ENCODE measurements around the gene OR2T1. TPM values are rescaled to one million over a fixed set of nuclear protein-coding genes. Genes with fewer than 3 reads are reported as not detected.

Gene OR2T1, protein sequence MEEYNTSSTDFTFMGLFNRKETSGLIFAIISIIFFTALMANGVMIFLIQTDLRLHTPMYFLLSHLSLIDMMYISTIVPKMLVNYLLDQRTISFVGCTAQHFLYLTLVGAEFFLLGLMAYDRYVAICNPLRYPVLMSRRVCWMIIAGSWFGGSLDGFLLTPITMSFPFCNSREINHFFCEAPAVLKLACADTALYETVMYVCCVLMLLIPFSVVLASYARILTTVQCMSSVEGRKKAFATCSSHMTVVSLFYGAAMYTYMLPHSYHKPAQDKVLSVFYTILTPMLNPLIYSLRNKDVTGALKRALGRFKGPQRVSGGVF
- polyA plus RNA-seq, result not detected

- Mint-ChIP-seq H3K4me3 (no peak within 1 kb of the TSS), H3K4me1 (no peaks in the 10 kb centered on the region), H3K27ac (no peak within 1 kb of the TSS), H3K9me3 (no peaks in the 10 kb centered on the region), H3K36me3 (no peaks in the 10 kb centered on the region), H3K27me3 (ENCODE audit: low read depth in 3 of 3) (no peaks in the 10 kb centered on the region)
- no peak for DNase-seq
These were observed at the start of gene OR2T1 for GRCh38 chr1:248402748-248403147. Gene OR2T1, plus strand, starts transcription at chr1:248403048. Its CDS starts 3,100 bp downstream, at chr1:248406148.

DNA sequence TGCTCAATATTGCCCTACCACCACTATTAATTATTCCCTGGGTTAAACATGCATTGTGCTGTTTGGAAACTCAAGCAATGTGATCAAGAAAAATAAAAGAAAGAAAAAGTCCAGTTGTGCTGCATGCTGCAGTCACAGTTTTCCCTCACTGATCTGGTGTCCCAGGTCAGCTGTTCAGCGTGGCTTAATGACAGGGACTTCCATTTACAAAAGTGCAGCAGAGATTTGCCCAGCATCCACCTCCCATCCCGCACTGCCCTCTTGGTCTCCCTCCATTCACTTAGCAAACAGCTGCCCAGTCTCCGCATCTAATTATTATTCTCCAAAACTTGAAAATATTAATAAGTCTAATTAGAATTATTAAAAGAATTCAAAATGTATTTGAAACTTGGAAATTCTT is 43.4 kb upstream of the OR2T1 start:
- peaks cover 1 to 4% (median 3%) of the 10 kb centered on the region in 3 donors for H3K27me3 Mint-ChIP-seq (ENCODE audit: low read depth in 3 of 3)
- no peak overlapping the region for H3K27ac Mint-ChIP-seq
- peaks cover 0 to 13% (median 0%) of the 10 kb centered on the region in 6 donors for H3K9me3 Mint-ChIP-seq
- H3K4me1 Mint-ChIP-seq, result no peaks in the 10 kb centered on the region
- DNase-seq, result no peak
- no peaks in the 10 kb centered on the region for H3K36me3 Mint-ChIP-seq
- no peak overlapping the region for H3K4me3 Mint-ChIP-seq

- H3K36me3 Mint-ChIP-seq, result no peaks in the 10 kb centered on the region
- peaks cover 1 to 4% (median 3%) of the 10 kb centered on the region in 3 donors for H3K27me3 Mint-ChIP-seq (ENCODE audit: low read depth in 3 of 3)
- H3K4me1 Mint-ChIP-seq, result no peaks in the 10 kb centered on the region
- DNase-seq, result no peak
- no peak within 1 kb of the TSS for H3K4me3 Mint-ChIP-seq
- peaks cover 0 to 16% (median 0%) of the 10 kb centered on the region in 6 donors for H3K9me3 Mint-ChIP-seq
- H3K27ac Mint-ChIP-seq, result no peak within 1 kb of the TSS
These were observed 41.6 kb upstream of the OR2T1 start, which contains the start of gene OR2T4 for GRCh38 chr1:248361121-248361715. Gene OR2T4, plus strand, starts transcription at chr1:248361665. Its CDS starts 0 bp downstream, at chr1:248361665.

DNA sequence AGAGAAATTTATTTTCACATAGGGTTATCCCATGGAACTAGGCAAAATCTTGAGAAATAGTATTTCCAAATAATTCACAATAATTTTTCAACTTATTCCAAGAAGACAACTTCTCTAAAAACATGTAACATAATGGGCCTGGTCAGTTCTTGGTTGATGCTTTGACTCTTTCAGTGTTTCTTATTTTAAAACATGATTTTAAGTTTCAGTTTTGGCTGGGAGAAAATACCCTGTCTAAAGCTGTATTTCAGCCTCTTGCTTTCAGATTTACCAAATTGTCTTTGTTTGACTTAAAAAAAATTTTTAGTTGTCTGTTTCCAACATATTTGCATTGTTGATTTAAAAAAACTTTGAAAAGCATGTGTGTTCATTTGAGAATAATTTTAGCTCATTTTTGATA is 36.2 kb upstream of the OR2T1 start:
- no peaks in the 10 kb centered on the region for H3K36me3 Mint-ChIP-seq
- peaks cover 1 to 5% (median 3%) of the 10 kb centered on the region in 3 donors for H3K27me3 Mint-ChIP-seq (ENCODE audit: low read depth in 3 of 3)
- no peak for DNase-seq
- no peak overlapping the region for H3K4me3 Mint-ChIP-seq
- H3K27ac Mint-ChIP-seq, result no peak overlapping the region
- H3K4me1 Mint-ChIP-seq, result no peaks in the 10 kb centered on the region
- H3K9me3 Mint-ChIP-seq, result peaks cover 0 to 16% (median 2%) of the 10 kb centered on the region in 6 donors

DNA sequence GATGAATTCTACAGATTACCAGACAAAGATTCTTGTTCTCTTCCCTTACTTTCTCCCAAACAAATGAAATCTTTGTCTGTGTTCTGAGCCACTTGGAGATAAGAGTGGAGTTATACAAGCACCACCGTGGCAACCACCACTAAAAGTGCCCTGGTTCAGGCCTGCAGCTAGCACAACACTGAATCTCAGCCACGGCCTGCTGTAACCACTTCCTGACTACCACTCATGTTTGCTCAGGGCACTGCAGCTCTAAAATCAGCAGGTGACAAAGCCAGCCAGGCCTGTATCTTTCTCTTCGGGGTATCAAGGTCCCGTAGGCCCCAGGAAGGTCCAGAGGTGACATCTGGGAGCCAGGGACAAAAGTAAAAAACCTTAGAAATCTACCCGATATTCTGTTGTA is 30.5 kb upstream of the OR2T1 start:
- no peaks in the 10 kb centered on the region for H3K36me3 Mint-ChIP-seq
- peaks cover 0 to 2% (median 0%) of the 10 kb centered on the region in 3 donors for H3K27me3 Mint-ChIP-seq (ENCODE audit: low read depth in 3 of 3)
- peaks cover 2 to 12% of the 10 kb centered on the region in 2 donors for H3K4me1 Mint-ChIP-seq
- no peak for DNase-seq
- H3K4me3 Mint-ChIP-seq, result no peak overlapping the region
- peaks cover 0 to 4% (median 0%) of the 10 kb centered on the region in 6 donors for H3K9me3 Mint-ChIP-seq
- no peak overlapping the region for H3K27ac Mint-ChIP-seq

GRCh38 chr1:248373761-248374160 is 29.1 kb upstream of the OR2T1 start:
- no peaks in the 10 kb centered on the region for H3K36me3 Mint-ChIP-seq
- H3K9me3 Mint-ChIP-seq, result peaks cover 0 to 3% (median 0%) of the 10 kb centered on the region in 6 donors
- H3K4me3 Mint-ChIP-seq, result no peak overlapping the region
- DNase-seq, result no peak
- peaks cover 0 to 2% (median 0%) of the 10 kb centered on the region in 3 donors for H3K27me3 Mint-ChIP-seq (ENCODE audit: low read depth in 3 of 3)
- no peak overlapping the region for H3K27ac Mint-ChIP-seq
- H3K4me1 Mint-ChIP-seq, result peaks cover 2 to 12% of the 10 kb centered on the region in 2 donors

- no peak for DNase-seq
- H3K27me3 Mint-ChIP-seq (ENCODE audit: low read depth in 3 of 3), result peaks cover 0 to 2% (median 0%) of the 10 kb centered on the region in 3 donors
- no peaks in the 10 kb centered on the region for H3K9me3 Mint-ChIP-seq
- no peak within 1 kb of the TSS for H3K27ac Mint-ChIP-seq
- no peak within 1 kb of the TSS for H3K4me3 Mint-ChIP-seq
- peaks cover 2 to 12% of the 10 kb centered on the region in 2 donors for H3K4me1 Mint-ChIP-seq
- no peaks in the 10 kb centered on the region for H3K36me3 Mint-ChIP-seq
These were observed 27.4 kb upstream of the OR2T1 start, which contains the start of gene OR2T6 for GRCh38 chr1:248375446-248375845. Gene OR2T6, plus strand, starts transcription at chr1:248375746. Its CDS starts 11,863 bp downstream, at chr1:248387609.

- H3K27ac Mint-ChIP-seq, result no peak overlapping the region
- H3K27me3 Mint-ChIP-seq (ENCODE audit: low read depth in 3 of 3), result no peaks in the 10 kb centered on the region
- H3K36me3 Mint-ChIP-seq, result no peaks in the 10 kb centered on the region
- no peak overlapping the region for H3K4me3 Mint-ChIP-seq
- H3K4me1 Mint-ChIP-seq, result peaks cover 2 to 10% of the 10 kb centered on the region in 2 donors
- DNase-seq, result no peak
- H3K9me3 Mint-ChIP-seq, result no peaks in the 10 kb centered on the region
These were observed 25.9 kb upstream of the OR2T1 start for GRCh38 chr1:248376916-248377315.

- Mint-ChIP-seq H3K4me3 (no peak overlapping the region), H3K4me1 (no peaks in the 10 kb centered on the region), H3K27me3 (ENCODE audit: low read depth in 3 of 3) (no peaks in the 10 kb centered on the region), H3K36me3 (no peaks in the 10 kb centered on the region), H3K27ac (no peak overlapping the region), H3K9me3 (peaks cover 0 to under 1% (median 0%) of the 10 kb centered on the region in 6 donors)
- no peak for DNase-seq
These were observed 22.0 kb upstream of the OR2T1 start for GRCh38 chr1:248380854-248381253.

DNA sequence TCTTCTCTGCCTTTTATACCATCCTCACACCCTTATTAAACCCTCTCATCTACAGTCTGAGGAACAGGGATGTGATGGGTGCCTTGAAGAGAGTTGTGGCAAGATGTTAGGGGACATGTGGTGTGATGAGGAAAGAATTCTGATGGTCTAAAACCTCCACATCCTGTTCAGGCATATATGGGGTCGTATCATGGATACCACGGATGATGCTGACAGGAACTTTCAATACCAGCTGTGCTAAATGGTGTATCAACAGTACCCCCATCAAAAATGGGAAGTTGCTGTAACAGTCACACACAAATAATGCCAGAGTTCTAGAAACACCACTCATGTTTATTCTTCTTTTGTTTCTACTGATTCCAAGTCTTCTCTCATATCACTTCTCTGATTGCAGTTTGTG is 14.4 kb upstream of the OR2T1 start:
- no peak overlapping the region for H3K27ac Mint-ChIP-seq
- peaks cover 0 to 2% (median 0%) of the 10 kb centered on the region in 3 donors for H3K27me3 Mint-ChIP-seq (ENCODE audit: low read depth in 3 of 3)
- no peaks in the 10 kb centered on the region for H3K36me3 Mint-ChIP-seq
- peaks cover 2 to 10% (median 3%) of the 10 kb centered on the region in 6 donors for H3K9me3 Mint-ChIP-seq
- no peak for DNase-seq
- no peak overlapping the region for H3K4me3 Mint-ChIP-seq
- H3K4me1 Mint-ChIP-seq, result no peaks in the 10 kb centered on the region

DNA sequence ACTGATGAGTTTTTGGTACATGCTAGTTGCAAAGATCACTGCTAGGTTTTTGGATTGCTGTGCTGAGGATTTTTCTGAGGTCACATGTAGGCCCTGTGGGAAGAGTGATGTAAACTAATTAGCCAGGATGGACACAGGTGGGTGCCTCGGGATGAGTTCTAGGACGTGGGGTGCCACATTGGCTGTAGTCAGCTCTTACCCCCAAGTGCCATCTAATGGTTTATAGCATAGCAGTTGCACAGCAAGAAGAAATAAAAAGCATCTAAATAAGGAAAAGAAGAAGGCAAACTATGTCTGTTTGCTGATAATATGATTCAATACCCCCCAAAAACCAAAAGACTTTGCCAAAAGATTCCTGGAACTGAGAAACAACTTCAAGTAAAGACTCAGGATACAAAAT is 9.8 kb upstream of the OR2T1 start:
- Mint-ChIP-seq H3K9me3 (peaks cover 2 to 16% (median 7%) of the 10 kb centered on the region in 6 donors), H3K27ac (no peak overlapping the region), H3K27me3 (ENCODE audit: low read depth in 3 of 3) (peaks cover 0 to 3% (median 0%) of the 10 kb centered on the region in 3 donors), H3K4me3 (no peak overlapping the region), H3K4me1 (no peaks in the 10 kb centered on the region), H3K36me3 (no peaks in the 10 kb centered on the region)
- DNase-seq, result no peak

- H3K27ac Mint-ChIP-seq, result no peak overlapping the region
- no peaks in the 10 kb centered on the region for H3K27me3 Mint-ChIP-seq (ENCODE audit: low read depth in 3 of 3)
- no peaks in the 10 kb centered on the region for H3K4me1 Mint-ChIP-seq
- H3K4me3 Mint-ChIP-seq, result no peak overlapping the region
- peaks cover 0 to under 1% (median 0%) of the 10 kb centered on the region in 6 donors for H3K9me3 Mint-ChIP-seq
- no peaks in the 10 kb centered on the region for H3K36me3 Mint-ChIP-seq
- DNase-seq, result no peak
These were observed 1.2 kb downstream of the OR2T1 start for GRCh38 chr1:248404024-248404423.

DNA sequence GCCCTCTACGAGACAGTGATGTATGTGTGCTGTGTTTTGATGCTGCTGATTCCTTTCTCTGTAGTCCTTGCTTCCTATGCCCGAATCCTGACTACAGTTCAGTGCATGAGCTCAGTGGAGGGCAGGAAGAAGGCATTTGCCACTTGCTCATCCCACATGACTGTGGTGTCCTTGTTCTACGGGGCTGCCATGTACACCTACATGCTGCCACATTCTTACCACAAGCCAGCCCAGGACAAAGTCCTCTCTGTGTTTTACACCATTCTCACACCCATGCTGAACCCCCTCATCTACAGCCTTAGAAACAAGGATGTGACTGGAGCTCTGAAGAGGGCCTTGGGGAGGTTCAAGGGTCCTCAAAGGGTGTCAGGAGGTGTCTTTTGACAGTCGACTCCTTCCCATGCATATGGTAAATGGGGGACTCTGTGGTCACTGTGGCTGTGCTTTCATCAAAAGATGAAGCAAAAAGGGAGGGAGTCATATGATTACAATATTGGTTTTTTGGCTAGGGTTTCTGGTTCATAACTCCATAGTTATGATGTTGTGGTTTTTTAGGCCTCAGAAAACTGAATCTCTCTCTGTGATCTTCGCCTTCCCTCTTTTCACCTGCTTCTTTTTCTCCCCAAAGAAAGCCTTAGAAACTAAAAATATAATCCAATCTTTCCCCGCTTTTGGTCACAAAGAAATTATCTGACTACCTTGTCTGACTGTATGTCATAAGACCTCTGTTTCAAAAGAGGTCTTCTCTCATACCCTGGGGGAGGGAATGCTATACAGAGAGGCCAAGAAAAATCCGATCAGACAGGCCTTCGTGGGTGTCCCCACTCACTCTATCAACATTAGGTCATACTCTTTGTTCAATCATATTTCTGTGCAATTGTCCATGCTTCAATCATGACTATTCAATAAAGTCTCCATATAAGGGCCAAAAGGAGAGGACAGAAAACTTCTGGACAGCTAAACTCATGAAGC is 4.2 kb downstream of the OR2T1 start:
- H3K27ac Mint-ChIP-seq, result no peak overlapping the region
- H3K4me1 Mint-ChIP-seq, result no peaks in the 10 kb centered on the region
- H3K36me3 Mint-ChIP-seq, result no peaks in the 10 kb centered on the region
- no peak overlapping the region for H3K4me3 Mint-ChIP-seq
- H3K27me3 Mint-ChIP-seq (ENCODE audit: low read depth in 3 of 3), result peaks cover 0 to 1% (median 0%) of the 10 kb centered on the region in 3 donors
- no peak for DNase-seq
- H3K9me3 Mint-ChIP-seq, result peaks cover 0 to 20% (median 1%) of the 10 kb centered on the region in 6 donors
